ENCODE data around the gene DBP. TPM values are rescaled to one million over a fixed set of nuclear protein-coding genes. Genes with fewer than 3 reads are reported as not detected.

The DBP gene
- total and polyA plus RNA-seq, 2 of the 13 experiments (the other 11 are each of a cell fraction or from before 2014, with no cell fraction given) = 1.7 to 5.8 TPM

DNA sequence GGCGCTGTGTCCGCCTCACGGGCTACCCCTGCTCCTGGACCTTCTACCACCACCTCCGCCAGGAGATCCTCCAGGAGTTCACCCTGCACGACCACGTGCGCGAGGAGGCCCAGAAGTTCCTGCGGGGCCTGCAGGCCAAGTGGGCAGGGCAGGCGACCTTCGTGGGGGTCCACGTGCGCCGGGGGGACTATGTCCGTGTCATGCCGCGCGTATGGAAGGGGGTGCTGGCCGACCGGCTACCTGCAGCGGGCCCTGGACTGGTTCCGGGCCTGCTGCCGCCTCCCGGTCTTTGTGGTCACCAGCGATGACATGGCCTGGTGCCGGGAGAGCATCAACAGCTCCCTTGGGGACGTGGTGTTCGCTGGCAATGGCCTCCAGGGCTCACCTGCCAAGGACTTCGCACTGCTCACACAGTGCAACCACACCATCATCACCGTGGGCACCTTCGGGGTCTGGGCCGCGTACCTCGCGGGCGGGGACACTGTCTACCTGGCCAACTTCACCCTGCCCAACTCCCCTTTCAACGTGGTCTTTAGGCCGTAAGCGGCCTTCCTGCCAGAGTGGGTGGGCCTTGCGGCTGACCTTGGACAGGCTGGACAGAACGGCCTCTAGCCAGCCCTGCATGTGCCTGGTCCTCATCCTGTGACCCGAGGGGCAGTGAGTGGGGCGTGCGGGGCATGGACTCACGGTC lies 43.4 kb upstream of the DBP start (continued):
- TF ChIP-seq, protein P1, sequence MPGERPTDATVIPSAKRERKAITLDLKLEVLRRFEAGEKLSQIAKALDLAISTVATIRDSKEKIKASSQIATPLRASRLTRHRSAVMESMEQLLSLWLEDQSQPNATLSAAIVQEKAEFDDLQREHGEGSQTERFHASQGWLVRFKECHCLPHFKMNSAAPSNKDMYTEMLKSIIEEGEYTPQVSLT (CRISPR knock-in tag; IDR thresholded peaks at IDR 0.05; ENCODE audit: borderline replicate concordance, low read depth) = no peak
- no peak for TF ChIP-seq SKI (IDR thresholded peaks at IDR 0.05; ENCODE audit: partially characterized antibody)
- TF ChIP-seq, protein P2, sequence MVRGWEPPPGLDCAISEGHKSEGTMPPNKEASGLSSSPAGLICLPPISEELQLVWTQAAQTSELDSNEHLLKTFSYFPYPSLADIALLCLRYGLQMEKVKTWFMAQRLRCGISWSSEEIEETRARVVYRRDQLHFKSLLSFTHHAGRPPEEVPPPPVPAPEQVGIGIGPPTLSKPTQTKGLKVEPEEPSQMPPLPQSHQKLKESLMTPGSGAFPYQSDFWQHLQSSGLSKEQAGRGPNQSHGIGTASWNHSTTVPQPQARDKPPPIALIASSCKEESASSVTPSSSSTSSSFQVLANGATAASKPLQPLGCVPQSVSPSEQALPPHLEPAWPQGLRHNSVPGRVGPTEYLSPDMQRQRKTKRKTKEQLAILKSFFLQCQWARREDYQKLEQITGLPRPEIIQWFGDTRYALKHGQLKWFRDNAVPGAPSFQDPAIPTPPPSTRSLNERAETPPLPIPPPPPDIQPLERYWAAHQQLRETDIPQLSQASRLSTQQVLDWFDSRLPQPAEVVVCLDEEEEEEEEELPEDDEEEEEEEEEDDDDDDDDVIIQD (CRISPR knock-in tag; IDR thresholded peaks at IDR 0.05; ENCODE audit: low read depth) = no peak
- TF ChIP-seq, protein P3, sequence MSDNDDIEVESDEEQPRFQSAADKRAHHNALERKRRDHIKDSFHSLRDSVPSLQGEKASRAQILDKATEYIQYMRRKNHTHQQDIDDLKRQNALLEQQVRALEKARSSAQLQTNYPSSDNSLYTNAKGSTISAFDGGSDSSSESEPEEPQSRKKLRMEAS (IDR thresholded peaks at IDR 0.05) = peak; percentile 39; the same call in 1 of the 2 replicates
- TF ChIP-seq KDM5B (CRISPR knock-in tag; IDR thresholded peaks at IDR 0.05; ENCODE audit: borderline replicate concordance) = 0 out of 2 replicates have a peak, but pooled peaks have one; percentile 15
- TF ChIP-seq, protein P4, sequence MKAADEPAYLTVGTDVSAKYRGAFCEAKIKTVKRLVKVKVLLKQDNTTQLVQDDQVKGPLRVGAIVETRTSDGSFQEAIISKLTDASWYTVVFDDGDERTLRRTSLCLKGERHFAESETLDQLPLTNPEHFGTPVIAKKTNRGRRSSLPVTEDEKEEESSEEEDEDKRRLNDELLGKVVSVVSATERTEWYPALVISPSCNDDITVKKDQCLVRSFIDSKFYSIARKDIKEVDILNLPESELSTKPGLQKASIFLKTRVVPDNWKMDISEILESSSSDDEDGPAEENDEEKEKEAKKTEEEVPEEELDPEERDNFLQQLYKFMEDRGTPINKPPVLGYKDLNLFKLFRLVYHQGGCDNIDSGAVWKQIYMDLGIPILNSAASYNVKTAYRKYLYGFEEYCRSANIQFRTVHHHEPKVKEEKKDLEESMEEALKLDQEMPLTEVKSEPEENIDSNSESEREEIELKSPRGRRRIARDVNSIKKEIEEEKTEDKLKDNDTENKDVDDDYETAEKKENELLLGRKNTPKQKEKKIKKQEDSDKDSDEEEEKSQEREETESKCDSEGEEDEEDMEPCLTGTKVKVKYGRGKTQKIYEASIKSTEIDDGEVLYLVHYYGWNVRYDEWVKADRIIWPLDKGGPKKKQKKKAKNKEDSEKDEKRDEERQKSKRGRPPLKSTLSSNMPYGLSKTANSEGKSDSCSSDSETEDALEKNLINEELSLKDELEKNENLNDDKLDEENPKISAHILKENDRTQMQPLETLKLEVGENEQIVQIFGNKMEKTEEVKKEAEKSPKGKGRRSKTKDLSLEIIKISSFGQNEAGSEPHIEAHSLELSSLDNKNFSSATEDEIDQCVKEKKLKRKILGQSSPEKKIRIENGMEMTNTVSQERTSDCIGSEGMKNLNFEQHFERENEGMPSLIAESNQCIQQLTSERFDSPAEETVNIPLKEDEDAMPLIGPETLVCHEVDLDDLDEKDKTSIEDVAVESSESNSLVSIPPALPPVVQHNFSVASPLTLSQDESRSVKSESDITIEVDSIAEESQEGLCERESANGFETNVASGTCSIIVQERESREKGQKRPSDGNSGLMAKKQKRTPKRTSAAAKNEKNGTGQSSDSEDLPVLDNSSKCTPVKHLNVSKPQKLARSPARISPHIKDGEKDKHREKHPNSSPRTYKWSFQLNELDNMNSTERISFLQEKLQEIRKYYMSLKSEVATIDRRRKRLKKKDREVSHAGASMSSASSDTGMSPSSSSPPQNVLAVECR (CRISPR knock-in tag; IDR thresholded peaks at IDR 0.05; ENCODE audit: borderline replicate concordance) = peak; percentile 51; the same call in 1 of the 2 replicates
- no peak for TF ChIP-seq ZNF335 (CRISPR knock-in tag; IDR thresholded peaks at IDR 0.05)
- TF ChIP-seq, protein P5, sequence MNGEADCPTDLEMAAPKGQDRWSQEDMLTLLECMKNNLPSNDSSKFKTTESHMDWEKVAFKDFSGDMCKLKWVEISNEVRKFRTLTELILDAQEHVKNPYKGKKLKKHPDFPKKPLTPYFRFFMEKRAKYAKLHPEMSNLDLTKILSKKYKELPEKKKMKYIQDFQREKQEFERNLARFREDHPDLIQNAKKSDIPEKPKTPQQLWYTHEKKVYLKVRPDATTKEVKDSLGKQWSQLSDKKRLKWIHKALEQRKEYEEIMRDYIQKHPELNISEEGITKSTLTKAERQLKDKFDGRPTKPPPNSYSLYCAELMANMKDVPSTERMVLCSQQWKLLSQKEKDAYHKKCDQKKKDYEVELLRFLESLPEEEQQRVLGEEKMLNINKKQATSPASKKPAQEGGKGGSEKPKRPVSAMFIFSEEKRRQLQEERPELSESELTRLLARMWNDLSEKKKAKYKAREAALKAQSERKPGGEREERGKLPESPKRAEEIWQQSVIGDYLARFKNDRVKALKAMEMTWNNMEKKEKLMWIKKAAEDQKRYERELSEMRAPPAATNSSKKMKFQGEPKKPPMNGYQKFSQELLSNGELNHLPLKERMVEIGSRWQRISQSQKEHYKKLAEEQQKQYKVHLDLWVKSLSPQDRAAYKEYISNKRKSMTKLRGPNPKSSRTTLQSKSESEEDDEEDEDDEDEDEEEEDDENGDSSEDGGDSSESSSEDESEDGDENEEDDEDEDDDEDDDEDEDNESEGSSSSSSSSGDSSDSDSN (CRISPR knock-in tag; IDR thresholded peaks at IDR 0.05) = 0 out of 2 replicates have a peak, but pooled peaks have one; percentile 22
- no peak for TF ChIP-seq STAG1 (CRISPR knock-in tag; IDR thresholded peaks at IDR 0.05)
- TF ChIP-seq SOX6 (IDR thresholded peaks at IDR 0.05) = no peak
- peak; percentile 28; the same call in 1 of the 2 replicates for TF ChIP-seq SOX6 (CRISPR knock-in tag; IDR thresholded peaks at IDR 0.05)
- TF ChIP-seq MLLT10 (CRISPR knock-in tag; IDR thresholded peaks at IDR 0.05) = no peak
- no peak for TF ChIP-seq MED13 (CRISPR knock-in tag; IDR thresholded peaks at IDR 0.05)
- TF ChIP-seq RARA (CRISPR knock-in tag; IDR thresholded peaks at IDR 0.05) = 0 out of 2 replicates have a peak, but pooled peaks have one; percentile 13
- TF ChIP-seq ZNF354B (CRISPR knock-in tag; IDR thresholded peaks at IDR 0.05) = no peak
- no peak for TF ChIP-seq ZNF557 (CRISPR knock-in tag; IDR thresholded peaks at IDR 0.05)

Measured in HepG2 (cell line).